SIG-M5 treated with dmso at 0.1 percent for 504 hours (cell line): ENCODE results near the gene MCF2L2.
"Not testable (repeated sequence)": the region's sequence is repeated elsewhere in the genome, so short reads cannot be mapped to it uniquely, and the experiment has no call there.

Experiments
- DNase-seq: peaks from one replicate; lab custom pipeline; 2025; ENCODE audit not compliant: unreplicated experiment; lab: John Stamatoyannopoulos, UW

MCF2L2 gene

DNA sequence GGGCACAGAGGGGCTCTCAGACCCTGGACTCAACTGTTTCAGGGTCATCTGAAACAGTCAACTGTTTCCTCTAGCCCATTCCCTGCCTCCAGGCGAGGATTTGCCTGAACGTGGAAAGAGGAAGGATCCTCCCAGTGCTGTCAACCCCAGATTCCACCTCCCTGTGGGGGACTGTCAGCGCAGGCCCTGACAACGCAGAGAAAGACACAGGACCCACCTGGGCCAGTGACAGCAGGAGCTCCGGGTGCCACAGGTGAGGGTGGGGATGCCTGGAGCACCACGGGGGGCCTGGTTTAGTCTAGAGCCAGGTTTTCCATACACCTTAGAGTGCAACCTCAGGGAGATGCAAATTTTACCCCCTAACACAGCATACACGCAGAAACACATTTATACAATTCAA, 246.3 kb downstream of the MCF2L2 start:
- DNase-seq: no peak

GRCh38 chr3:183181606-183182005, 246.8 kb downstream of the MCF2L2 start:
- DNase-seq: no peak

- no peak for DNase-seq
Measured at GRCh38 chr3:183180784-183181295, 247.6 kb downstream of the MCF2L2 start.

DNA sequence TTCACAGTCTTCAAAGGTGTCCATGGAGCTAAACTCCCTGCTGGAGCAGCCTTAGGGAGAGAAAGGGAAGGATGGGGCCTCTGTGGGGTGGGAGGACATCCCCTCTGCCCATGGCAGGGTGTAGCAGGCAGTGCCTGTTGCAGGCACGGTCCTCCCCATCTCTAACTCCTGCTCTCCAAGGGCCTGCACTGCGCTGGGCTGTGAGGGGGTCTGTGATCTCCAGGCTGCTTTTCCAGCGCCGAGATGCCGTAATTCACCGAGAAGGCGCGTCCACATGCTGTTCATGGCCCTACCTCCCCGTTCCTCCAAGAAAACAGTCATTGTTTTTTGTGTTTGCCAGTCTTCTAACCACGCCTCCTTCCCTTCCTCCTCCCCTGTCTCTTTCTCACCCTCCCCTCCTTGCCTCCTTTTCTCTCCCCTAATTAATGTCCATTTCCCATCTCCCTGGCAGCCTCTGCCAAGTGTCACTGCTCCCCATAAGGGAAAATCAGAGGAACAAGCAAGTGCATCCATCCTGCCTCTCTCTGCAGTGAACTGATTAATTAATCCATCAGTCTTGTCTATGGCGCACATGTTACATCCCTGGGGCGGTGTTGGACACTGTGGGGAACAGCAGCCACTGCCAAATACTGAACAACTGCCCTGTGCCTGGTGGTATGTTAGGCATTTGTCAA, 248.2 kb downstream of the MCF2L2 start:
- DNase-seq: no peak

GRCh38 chr3:183179550-183179908, 248.9 kb downstream of the MCF2L2 start:
- not testable (repeated sequence) for DNase-seq

DNA sequence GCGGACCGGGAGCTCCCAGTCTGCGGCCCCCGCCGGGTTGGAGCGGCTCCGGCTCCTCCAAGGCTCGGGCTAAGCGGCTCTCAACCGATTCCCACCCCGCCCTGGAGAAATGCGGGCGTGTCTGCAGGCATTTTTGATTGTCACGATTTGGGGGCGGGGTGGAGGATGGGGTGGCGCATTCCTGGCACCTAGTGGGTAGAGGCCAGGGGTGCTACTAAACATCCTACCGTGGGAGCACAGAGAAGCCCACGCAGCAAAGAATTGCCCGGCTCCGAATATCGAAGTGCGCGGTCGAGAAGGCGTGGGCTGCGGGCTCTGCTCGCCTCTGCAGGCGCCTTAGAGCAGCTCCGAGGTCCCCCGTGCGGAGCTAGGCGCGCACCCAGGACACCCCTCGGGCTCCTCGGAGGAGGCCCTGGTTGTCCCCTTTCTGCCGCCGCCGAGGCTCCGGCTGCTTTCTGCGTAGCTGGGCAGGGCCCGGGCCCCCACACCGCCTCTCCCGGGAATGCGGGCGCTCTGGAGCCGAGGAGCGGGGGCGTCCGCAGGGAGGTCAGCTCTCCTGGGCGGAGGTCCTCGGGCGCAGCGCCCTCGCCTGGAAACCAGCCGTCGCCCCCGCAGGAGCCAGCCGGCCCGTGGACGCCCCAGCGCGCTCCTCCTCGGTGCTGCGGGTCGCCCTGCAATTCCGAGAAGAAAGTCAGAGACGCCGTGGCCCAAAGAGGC, 249.4 kb downstream of the MCF2L2 start:
- DNase-seq: peak; percentile 30

GRCh38 chr3:183178512-183178832, 249.9 kb downstream of the MCF2L2 start:
- no peak for DNase-seq

DNA sequence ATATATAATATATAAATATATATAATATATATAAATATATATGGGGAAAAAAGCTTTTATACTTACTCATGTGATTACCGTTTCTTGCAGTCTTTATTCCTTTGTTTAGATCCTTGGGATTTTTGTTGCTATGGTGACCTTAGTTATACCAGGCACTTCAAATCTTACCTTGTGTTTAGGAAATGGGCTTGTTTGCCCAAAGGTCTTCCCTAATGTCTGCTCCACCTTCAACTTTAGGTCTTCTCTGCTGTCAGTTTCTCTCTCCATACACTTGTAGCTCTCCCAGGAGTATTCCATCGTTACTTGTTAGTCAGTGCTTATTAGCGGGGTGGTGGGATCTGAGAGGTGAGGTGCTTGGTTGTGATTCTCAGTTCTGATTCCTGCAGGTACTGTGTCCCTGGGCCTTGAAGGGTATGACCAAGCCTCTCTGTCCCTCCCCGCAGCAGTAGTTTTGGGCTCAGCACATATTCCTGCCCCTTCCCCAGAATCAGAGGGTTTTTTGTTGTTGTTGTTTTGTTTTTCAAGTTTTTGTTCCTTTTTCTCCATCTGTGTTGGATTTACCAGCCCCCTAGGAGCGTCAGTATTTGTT, 256.3 kb downstream of the MCF2L2 start:
- no peak for DNase-seq

DNA sequence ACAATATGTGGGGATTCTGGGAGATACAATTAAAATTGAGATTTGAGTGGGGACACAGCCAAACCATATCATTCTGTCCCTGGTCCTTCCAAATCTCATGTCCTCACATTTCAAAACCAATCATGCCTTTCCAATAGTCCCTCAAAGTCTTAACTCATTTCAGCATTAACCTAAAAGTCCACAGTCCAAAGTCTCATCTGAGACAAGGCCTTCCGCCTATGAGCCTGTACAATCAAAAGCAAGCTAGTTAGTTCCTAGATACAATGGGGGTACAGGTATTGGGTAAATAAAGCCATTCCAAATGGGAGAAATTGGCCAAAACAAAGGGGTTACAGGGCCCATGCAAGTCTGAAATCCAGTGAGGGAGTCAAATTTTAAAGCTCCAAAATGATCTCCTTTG, 260.4 kb downstream of the MCF2L2 start:
- not testable (repeated sequence) for DNase-seq

GRCh38 chr3:183163563-183163962, 264.9 kb downstream of the MCF2L2 start:
- DNase-seq: no peak

- DNase-seq: no peak
Measured at GRCh38 chr3:183161552-183162336, 266.7 kb downstream of the MCF2L2 start.

DNA sequence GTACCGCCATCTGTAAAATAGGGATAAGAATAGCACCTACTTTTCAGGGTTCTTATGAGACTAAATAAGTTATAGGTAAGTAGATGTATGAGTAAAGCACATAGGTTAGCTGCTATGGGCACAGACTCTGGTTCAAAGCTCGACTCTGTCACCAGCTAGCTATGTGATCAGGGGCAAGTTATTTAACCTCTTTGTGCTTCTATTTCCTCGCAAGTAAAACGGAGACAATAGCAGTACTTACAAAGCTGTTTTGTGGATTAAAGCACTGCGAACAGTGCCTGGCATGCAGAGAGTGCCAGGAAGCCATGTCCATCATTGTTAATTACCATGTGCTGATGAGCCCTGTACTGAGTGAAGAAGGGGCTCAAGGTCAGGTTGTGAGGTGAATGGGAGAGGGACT, 267.8 kb downstream of the MCF2L2 start:
- DNase-seq: no peak

DNA sequence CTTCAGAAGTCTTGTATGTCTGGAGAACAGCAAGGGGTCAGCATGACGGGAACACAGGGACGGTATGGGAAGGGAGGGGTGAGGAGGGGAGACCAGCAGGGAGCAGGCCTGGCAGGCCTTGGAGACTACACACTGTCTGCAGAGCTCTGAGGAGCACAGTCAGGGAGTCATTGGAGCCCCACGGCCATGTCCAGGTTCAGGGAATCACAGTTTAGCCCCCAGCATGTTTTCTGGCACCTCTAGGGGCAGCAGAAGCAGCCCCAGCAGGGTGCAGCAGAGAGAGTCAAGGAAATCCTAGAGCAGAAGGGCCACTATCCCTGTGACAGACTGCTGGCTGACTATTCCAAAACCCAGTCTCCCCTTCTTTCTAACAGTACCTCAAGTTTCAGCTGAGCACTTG, 269.1 kb downstream of the MCF2L2 start:
- DNase-seq: peak; percentile 32

DNA sequence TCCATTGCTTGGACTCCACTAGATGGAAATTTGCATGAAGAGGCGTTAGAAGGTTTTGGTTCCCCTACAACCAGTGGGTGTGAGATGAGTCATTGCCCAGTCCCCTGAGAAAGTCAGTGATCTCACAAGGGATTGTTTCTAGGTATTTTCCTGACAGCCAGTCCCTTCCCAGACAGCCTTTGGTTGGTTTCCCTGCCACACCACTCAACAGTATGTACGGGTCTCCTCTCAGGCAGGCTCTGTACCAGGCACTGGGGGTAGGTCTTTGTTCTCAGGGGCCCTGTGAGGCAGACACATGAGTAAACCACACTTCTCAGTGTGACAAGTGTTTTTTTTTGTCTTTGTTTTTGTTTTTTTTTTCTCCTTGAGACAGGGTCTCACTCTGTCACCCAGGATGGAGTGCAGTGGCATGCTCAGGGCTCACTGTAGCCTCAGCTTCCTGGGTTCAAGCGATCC, 269.8 kb downstream of the MCF2L2 start:
- peak; percentile 40 for DNase-seq

- no peak for DNase-seq
Measured at GRCh38 chr3:183158113-183158512, 270.3 kb downstream of the MCF2L2 start.

GRCh38 chr3:183156266-183156665, 272.2 kb downstream of the MCF2L2 start:
- no peak for DNase-seq

DNA sequence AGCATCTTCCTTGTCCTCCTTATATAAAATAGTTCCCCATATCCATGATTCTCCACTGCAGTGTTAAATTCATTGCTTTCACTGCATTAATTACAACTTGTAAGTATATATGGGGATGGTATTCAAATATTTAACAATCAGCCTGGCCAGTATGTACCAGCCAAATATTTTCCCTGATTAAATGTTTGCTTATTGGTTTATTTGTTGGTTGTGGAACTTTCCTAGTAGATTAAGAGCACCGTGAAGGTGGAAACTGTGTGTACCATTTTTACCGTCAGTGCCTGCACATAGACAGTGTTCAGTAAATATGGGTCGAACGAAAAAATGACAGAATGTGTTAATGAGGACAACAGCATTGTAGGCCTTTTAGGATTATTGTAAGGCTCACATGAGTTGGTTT, 272.9 kb downstream of the MCF2L2 start:
- no peak for DNase-seq

GRCh38 chr3:183153210-183153950, 275.0 kb downstream of the MCF2L2 start:
- DNase-seq: no peak

- peak; percentile 53 for DNase-seq
Measured at GRCh38 chr3:183151821-183152351, 276.5 kb downstream of the MCF2L2 start.

GRCh38 chr3:183151086-183151485, 277.3 kb downstream of the MCF2L2 start:
- no peak for DNase-seq
